ENCODE results near the gene IQCE. TPM values are rescaled to one million over a fixed set of nuclear protein-coding genes. Genes with fewer than 3 reads are reported as not detected.

The IQCE gene
- total and polyA plus RNA-seq, 8 donors: 14.7 to 25.1 (median 19.1) TPM

- H3K36me3 ChIP-seq: no peaks in the 10 kb centered on the region
- H3K27ac ChIP-seq: peak overlapping the region; percentile 10 to 74
- peaks cover 0 to 8% of the 10 kb centered on the region in 2 donors for H3K27me3 ChIP-seq
- intact Hi-C loops (cut with DNase I): no loop called here
- no peaks in the 10 kb centered on the region for H3K9me3 ChIP-seq
- peak; percentile 39 for ATAC-seq
- peak in 3 of 4 donors; percentile 60 to 86 (median 74) for DNase-seq
- peaks cover 21 to 55% of the 10 kb centered on the region in 2 donors for H3K4me1 ChIP-seq
- peak overlapping the region in 1 of 2 donors; percentile 17 for H3K4me3 ChIP-seq
- no peak for TF ChIP-seq CTCF (IDR thresholded peaks at IDR 0.05)
Observed at GRCh38 chr7:2510909-2511768, 47.6 kb upstream of the IQCE start.

GRCh38 chr7:2511769-2512168, 47.0 kb upstream of the IQCE start:
- intact Hi-C loops (cut with DNase I): no loop called here

GRCh38 chr7:2512179-2512661, 46.6 kb upstream of the IQCE start:
- Histone ChIP-seq H3K9me3 (no peaks in the 10 kb centered on the region), H3K4me1 (peaks cover 21 to 55% of the 10 kb centered on the region in 2 donors), H3K36me3 (no peaks in the 10 kb centered on the region), H3K27me3 (peaks cover 0 to 8% of the 10 kb centered on the region in 2 donors), H3K27ac (peak overlapping the region in 1 of 2 donors; percentile 74), H3K4me3 (no peak overlapping the region)
- peak in 1 of 4 donors; percentile 39 for DNase-seq
- intact Hi-C loops (cut with DNase I): no loop called here
- no peak for TF ChIP-seq CTCF (IDR thresholded peaks at IDR 0.05)
- ATAC-seq: peak; percentile 1

More at GRCh38 chr7:2511769-2512168, 47.0 kb upstream of the IQCE start:
- no peak for TF ChIP-seq CTCF (IDR thresholded peaks at IDR 0.05)
- H3K9me3 ChIP-seq: no peaks in the 10 kb centered on the region
- ATAC-seq (no peak), DNase-seq (no peak)
- peak overlapping the region; percentile 10 to 74 for H3K27ac ChIP-seq
- peak overlapping the region in 1 of 2 donors; percentile 17 for H3K4me3 ChIP-seq
- peaks cover 21 to 55% of the 10 kb centered on the region in 2 donors for H3K4me1 ChIP-seq
- H3K36me3 ChIP-seq: no peaks in the 10 kb centered on the region
- H3K27me3 ChIP-seq: peaks cover 0 to 8% of the 10 kb centered on the region in 2 donors

- H3K9me3 ChIP-seq: no peaks in the 10 kb centered on the region
- H3K4me3 ChIP-seq: no peak overlapping the region
- peaks cover 21 to 51% of the 10 kb centered on the region in 2 donors for H3K4me1 ChIP-seq
- no peak for ATAC-seq
- no peaks in the 10 kb centered on the region for H3K36me3 ChIP-seq
- peak overlapping the region in 1 of 2 donors; percentile 74 for H3K27ac ChIP-seq
- intact Hi-C loops (cut with DNase I): no loop called here
- no peak for TF ChIP-seq CTCF (IDR thresholded peaks at IDR 0.05)
- DNase-seq: peak in 1 of 4 donors; percentile 34
- H3K27me3 ChIP-seq: peaks cover 0 to 8% of the 10 kb centered on the region in 2 donors
Observed at GRCh38 chr7:2512713-2513112, 46.1 kb upstream of the IQCE start.

GRCh38 chr7:2513702-2514101, 45.1 kb upstream of the IQCE start:
- ATAC-seq (no peak), DNase-seq (peak in 1 of 4 donors; percentile 61)
- Histone ChIP-seq H3K4me1 (peaks cover 23 to 48% of the 10 kb centered on the region in 2 donors), H3K27me3 (peaks cover 0 to 16% of the 10 kb centered on the region in 2 donors), H3K4me3 (no peak overlapping the region), H3K9me3 (no peaks in the 10 kb centered on the region), H3K36me3 (no peaks in the 10 kb centered on the region), H3K27ac (no peak overlapping the region)
- no peak for TF ChIP-seq CTCF (IDR thresholded peaks at IDR 0.05)
- intact Hi-C loops (cut with DNase I): no loop called here

Measured in left lung (tissue), 10 donors.